ENCODE results near the gene ARHGAP15.

GRCh38 chr2:143229952-143230351 lies 100.7 kb downstream of the ARHGAP15 start:
- TF ChIP-seq EZH2 (IDR thresholded peaks at IDR 0.05; ENCODE audit: low read depth): no peak
- no peak for TF ChIP-seq CTCF (conservative IDR thresholded peaks at IDR 0.05)
